PC-9 (cell line): ENCODE data around the gene KCNH2.

Experiments
- EZH2 ChIP-seq: fragments of 200-600 bp; sonication (generic); IDR thresholded peaks from 2 replicates; pipeline ENCODE4 v1.8.0; 2017; ENCODE audit warnings: antibody characterized with exemption, low read depth
- TF ChIP-seq, protein P1 (sequence below): fragments of 200-600 bp; sonication (generic); conservative IDR thresholded peaks from 2 replicates; pipeline ENCODE4 v1.6.1; 2017; ENCODE audit warnings: mixed run types, antibody characterized with exemption, mild to moderate bottlenecking, moderate library complexity

DNA sequence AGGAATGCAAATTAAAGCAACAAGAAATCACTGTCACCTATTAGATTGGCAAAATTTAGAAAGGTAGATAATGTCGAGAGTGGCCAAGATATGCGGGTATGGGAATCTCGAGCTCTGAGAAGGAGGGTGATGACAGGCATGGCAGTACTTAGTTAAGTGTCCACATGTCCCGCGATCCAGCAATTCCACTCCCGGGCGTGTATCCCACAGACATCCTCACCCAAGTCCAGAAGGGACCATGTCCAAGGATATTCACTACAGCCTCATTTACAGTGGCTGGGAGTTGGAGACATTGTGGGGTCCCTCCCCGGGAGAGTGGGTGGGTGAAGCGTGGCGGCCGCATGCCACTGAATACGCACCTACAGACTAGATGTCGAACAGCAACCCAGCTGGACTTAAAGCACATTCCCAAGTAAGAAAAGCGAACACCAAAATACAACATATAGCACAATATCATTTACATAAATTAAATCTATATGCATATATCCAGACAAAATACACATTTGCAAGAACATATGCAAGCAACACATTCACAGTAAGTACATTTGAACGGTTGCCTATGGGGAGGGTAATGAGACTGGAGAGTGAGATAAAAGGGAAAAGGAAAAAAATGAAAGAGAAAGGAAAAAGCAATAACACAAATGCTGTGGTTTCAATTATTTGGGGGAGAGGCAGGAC lies 9.9 kb downstream of the KCNH2 start:
- TF ChIP-seq, protein P1, sequence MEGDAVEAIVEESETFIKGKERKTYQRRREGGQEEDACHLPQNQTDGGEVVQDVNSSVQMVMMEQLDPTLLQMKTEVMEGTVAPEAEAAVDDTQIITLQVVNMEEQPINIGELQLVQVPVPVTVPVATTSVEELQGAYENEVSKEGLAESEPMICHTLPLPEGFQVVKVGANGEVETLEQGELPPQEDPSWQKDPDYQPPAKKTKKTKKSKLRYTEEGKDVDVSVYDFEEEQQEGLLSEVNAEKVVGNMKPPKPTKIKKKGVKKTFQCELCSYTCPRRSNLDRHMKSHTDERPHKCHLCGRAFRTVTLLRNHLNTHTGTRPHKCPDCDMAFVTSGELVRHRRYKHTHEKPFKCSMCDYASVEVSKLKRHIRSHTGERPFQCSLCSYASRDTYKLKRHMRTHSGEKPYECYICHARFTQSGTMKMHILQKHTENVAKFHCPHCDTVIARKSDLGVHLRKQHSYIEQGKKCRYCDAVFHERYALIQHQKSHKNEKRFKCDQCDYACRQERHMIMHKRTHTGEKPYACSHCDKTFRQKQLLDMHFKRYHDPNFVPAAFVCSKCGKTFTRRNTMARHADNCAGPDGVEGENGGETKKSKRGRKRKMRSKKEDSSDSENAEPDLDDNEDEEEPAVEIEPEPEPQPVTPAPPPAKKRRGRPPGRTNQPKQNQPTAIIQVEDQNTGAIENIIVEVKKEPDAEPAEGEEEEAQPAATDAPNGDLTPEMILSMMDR: no peak
- TF ChIP-seq EZH2: no peak
